ENCODE data around the gene KCNJ5.

DNA sequence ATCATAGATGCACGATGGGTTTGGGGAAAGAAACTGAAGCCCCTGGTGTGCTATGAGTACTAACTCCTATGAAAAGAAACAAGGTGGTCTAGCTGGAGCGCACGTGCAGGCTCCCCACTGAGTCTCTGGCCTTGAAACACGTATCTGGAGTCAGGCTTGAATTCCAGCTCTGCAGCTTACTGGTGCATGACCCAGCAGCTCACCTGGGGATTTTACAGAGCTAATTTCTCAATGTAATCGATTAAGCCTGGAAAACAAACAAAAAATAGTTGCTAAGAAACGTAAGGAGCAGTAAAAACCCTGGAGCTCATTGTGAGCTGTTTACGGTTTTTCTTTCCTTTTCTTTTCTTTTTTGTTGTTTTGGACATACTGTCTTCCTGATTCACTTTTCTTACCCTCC is 36.3 kb upstream of the KCNJ5 start:
- TF ChIP-seq ZNF274 (IDR thresholded peaks at IDR 0.05; ENCODE audit: low read depth, low read length) = no peak
- TF ChIP-seq POLR2A (IDR thresholded peaks at IDR 0.05; ENCODE audit: borderline replicate concordance, extremely low read depth, insufficient read depth, insufficient read length) = no peak
- no peak for TF ChIP-seq EZH2 (IDR thresholded peaks at IDR 0.05)
- TF ChIP-seq, protein P1, sequence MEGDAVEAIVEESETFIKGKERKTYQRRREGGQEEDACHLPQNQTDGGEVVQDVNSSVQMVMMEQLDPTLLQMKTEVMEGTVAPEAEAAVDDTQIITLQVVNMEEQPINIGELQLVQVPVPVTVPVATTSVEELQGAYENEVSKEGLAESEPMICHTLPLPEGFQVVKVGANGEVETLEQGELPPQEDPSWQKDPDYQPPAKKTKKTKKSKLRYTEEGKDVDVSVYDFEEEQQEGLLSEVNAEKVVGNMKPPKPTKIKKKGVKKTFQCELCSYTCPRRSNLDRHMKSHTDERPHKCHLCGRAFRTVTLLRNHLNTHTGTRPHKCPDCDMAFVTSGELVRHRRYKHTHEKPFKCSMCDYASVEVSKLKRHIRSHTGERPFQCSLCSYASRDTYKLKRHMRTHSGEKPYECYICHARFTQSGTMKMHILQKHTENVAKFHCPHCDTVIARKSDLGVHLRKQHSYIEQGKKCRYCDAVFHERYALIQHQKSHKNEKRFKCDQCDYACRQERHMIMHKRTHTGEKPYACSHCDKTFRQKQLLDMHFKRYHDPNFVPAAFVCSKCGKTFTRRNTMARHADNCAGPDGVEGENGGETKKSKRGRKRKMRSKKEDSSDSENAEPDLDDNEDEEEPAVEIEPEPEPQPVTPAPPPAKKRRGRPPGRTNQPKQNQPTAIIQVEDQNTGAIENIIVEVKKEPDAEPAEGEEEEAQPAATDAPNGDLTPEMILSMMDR (IDR thresholded peaks at IDR 0.05 in 2 of 3, conservative IDR thresholded peaks at IDR 0.05 in 1 of 3; ENCODE audit: borderline replicate concordance in 1 of 3, insufficient read depth in 1 of 3, low read depth in 2 of 3, low read length in 2 of 3) = no peak
- no peak for TF ChIP-seq EZH2phosphoT487 (IDR thresholded peaks at IDR 0.05; ENCODE audit: borderline replicate concordance)
- TF ChIP-seq EGR1 (IDR thresholded peaks at IDR 0.05; ENCODE audit: low read depth) = no peak
- TF ChIP-seq RAD21 (IDR thresholded peaks at IDR 0.05; ENCODE audit: low read depth) = no peak
- TF ChIP-seq, protein P2, sequence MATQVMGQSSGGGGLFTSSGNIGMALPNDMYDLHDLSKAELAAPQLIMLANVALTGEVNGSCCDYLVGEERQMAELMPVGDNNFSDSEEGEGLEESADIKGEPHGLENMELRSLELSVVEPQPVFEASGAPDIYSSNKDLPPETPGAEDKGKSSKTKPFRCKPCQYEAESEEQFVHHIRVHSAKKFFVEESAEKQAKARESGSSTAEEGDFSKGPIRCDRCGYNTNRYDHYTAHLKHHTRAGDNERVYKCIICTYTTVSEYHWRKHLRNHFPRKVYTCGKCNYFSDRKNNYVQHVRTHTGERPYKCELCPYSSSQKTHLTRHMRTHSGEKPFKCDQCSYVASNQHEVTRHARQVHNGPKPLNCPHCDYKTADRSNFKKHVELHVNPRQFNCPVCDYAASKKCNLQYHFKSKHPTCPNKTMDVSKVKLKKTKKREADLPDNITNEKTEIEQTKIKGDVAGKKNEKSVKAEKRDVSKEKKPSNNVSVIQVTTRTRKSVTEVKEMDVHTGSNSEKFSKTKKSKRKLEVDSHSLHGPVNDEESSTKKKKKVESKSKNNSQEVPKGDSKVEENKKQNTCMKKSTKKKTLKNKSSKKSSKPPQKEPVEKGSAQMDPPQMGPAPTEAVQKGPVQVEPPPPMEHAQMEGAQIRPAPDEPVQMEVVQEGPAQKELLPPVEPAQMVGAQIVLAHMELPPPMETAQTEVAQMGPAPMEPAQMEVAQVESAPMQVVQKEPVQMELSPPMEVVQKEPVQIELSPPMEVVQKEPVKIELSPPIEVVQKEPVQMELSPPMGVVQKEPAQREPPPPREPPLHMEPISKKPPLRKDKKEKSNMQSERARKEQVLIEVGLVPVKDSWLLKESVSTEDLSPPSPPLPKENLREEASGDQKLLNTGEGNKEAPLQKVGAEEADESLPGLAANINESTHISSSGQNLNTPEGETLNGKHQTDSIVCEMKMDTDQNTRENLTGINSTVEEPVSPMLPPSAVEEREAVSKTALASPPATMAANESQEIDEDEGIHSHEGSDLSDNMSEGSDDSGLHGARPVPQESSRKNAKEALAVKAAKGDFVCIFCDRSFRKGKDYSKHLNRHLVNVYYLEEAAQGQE (IDR thresholded peaks at IDR 0.05; ENCODE audit: low read depth) = no peak
- no peak for TF ChIP-seq POLR2AphosphoS5 (IDR thresholded peaks at IDR 0.05; ENCODE audit: low read depth, low read length)
